Measurements from ENCODE around the gene NDFIP1.

NDFIP1 gene

GRCh38 chr5:142115937-142116614 lies 7.5 kb downstream of the NDFIP1 start (continued):
- TF ChIP-seq SP7 (tag by site-specific recombination; IDR thresholded peaks at IDR 0.05) (peak; percentile 32; the same call in 1 of the 2 replicates), ZNF658 (tag by site-specific recombination; IDR thresholded peaks at IDR 0.05) (no peak), KLF10 (tag by site-specific recombination; IDR thresholded peaks at IDR 0.05) (no peak), ZNF24 (tag by site-specific recombination; IDR thresholded peaks at IDR 0.05) (0 out of 2 replicates have a peak, but pooled peaks have one; percentile 14), HIC1 (tag by site-specific recombination; IDR thresholded peaks at IDR 0.05) (no peak), ZNF473 (tag by site-specific recombination; IDR thresholded peaks at IDR 0.05) (no peak), ATF2 (tag by site-specific recombination; IDR thresholded peaks at IDR 0.05; ENCODE audit: low read depth) (no peak), KLF1 (tag by site-specific recombination; IDR thresholded peaks at IDR 0.05) (no peak), ZSCAN30 (tag by site-specific recombination; IDR thresholded peaks at IDR 0.05) (no peak), ZNF2 (tag by site-specific recombination; IDR thresholded peaks at IDR 0.05) (no peak), ZNF843 (tag by site-specific recombination; IDR thresholded peaks at IDR 0.05) (no peak), ZNF660 (tag by site-specific recombination; IDR thresholded peaks at IDR 0.05) (no peak), ZNF18 (tag by site-specific recombination; IDR thresholded peaks at IDR 0.05) (no peak), ZNF169 (tag by site-specific recombination; IDR thresholded peaks at IDR 0.05) (no peak), ZNF366 (tag by site-specific recombination; conservative IDR thresholded peaks at IDR 0.05) (peak; percentile 92), KLF9 (tag by site-specific recombination; IDR thresholded peaks at IDR 0.05; ENCODE audit: low read depth) (no peak), IKZF3 (tag by site-specific recombination; IDR thresholded peaks at IDR 0.05) (peak; percentile 64; the same call in 1 of the 2 replicates), ZNF449 (tag by site-specific recombination; IDR thresholded peaks at IDR 0.05) (no peak), ZNF560 (tag by site-specific recombination; IDR thresholded peaks at IDR 0.05; ENCODE audit: borderline replicate concordance) (no peak), SCRT1 (tag by site-specific recombination; IDR thresholded peaks at IDR 0.05; ENCODE audit: borderline replicate concordance) (0 out of 2 replicates have a peak, but pooled peaks have one; percentile 21), PRDM10 (tag by site-specific recombination; IDR thresholded peaks at IDR 0.05) (peak; percentile 86), ZNF513 (tag by site-specific recombination; IDR thresholded peaks at IDR 0.05) (no peak), ZNF639 (tag by site-specific recombination; IDR thresholded peaks at IDR 0.05) (peak; percentile 20; the same call in 1 of the 2 replicates), BCL11A (tag by site-specific recombination; IDR thresholded peaks at IDR 0.05; ENCODE audit: low read depth) (no peak), ZNF202 (tag by site-specific recombination; IDR thresholded peaks at IDR 0.05; ENCODE audit: borderline replicate concordance) (no peak), ZNF335 (tag by site-specific recombination; conservative IDR thresholded peaks at IDR 0.05) (peak; percentile 17; the same call in 1 of the 2 replicates)

Measured in HEK293 (cell line).